22Rv1 (cell line): ENCODE measurements around the gene COBLL1.

ENCODE experiments used
- CTCF ChIP-seq: fragments of 450-650 bp; IDR thresholded peaks from 2 replicates; pipeline ENCODE4 v1.5.1; 2017; ENCODE audit warnings: mild to moderate bottlenecking
- ZFX ChIP-seq: fragments of 450-650 bp; IDR thresholded peaks from 2 replicates; pipeline ENCODE4 v1.6.1; 2017; ENCODE audit warnings: antibody characterized with exemption, borderline replicate concordance

GRCh38 chr2:164808776-164809175, 32.8 kb downstream of the COBLL1 start:
- TF ChIP-seq CTCF (no peak), ZFX (no peak)
